GM12878 (cell line): ENCODE results near the gene LGALS9.

Experiments used
- CBFB ChIP-seq: IDR thresholded peaks from 2 replicates; pipeline ENCODE4 v1.6.1; 2016; ENCODE audit warnings: antibody characterized with exemption, low read depth
- CBX3 ChIP-seq: fragments of 200-600 bp; sonication (generic); IDR thresholded peaks from 2 replicates; pipeline ENCODE4 v1.6.1; 2016; ENCODE audit warnings: low read depth, borderline replicate concordance
- CTCF ChIP-seq, 3 experiments: IDR thresholded peaks in 2 of 3; conservative IDR thresholded peaks in 1 of 3; 2 replicates each; pipeline ENCODE4 v1.5.1; 2011; ENCODE audit warnings: low read depth in 3 of 3, low read length in 3 of 3, mild to moderate bottlenecking in 3 of 3, control low read depth in 2 of 3, moderate library complexity in 2 of 3, inconsistent platforms in 1 of 3, mixed read lengths in 1 of 3; ENCODE audit not compliant: control insufficient read depth in 2 of 3, insufficient read depth in 1 of 3; ENCODE audit errors: extremely low read depth in 1 of 3
- KDM1A ChIP-seq: fragments of 200-600 bp; sonication (generic); IDR thresholded peaks from 2 replicates; pipeline ENCODE4 v1.6.1; 2016; ENCODE audit warnings: borderline replicate concordance
- POLR2A ChIP-seq: IDR thresholded peaks from 2 replicates; pipeline ENCODE4 v1.6.1; 2011; ENCODE audit warnings: low read depth, mild to moderate bottlenecking, low read length
- TAF1 ChIP-seq: IDR thresholded peaks from 2 replicates; pipeline ENCODE4 v1.6.1; 2011; ENCODE audit warnings: mild to moderate bottlenecking, low read depth, low read length, borderline replicate concordance
- USF1 ChIP-seq: IDR thresholded peaks from 2 replicates; pipeline ENCODE4 v1.6.1; 2011; ENCODE audit warnings: borderline replicate concordance, low read depth, mild to moderate bottlenecking, moderate library complexity, mixed read lengths, low read length; ENCODE audit not compliant: insufficient read depth; ENCODE audit errors: extremely low read length
- ZSCAN29 ChIP-seq: fragments of 450-650 bp; IDR thresholded peaks from 2 replicates; pipeline ENCODE4 v1.6.1; 2017; ENCODE audit warnings: mild to moderate bottlenecking, moderate library complexity

GRCh38 chr17:27644586-27644985, 13.6 kb downstream of the LGALS9 start:
- TF ChIP-seq CBX3 (no peak), KDM1A (no peak), USF1 (no peak), ZSCAN29 (no peak), POLR2A (0 out of 2 replicates have a peak, but pooled peaks have one; percentile 0), CBFB (no peak), CTCF (IDR thresholded peaks at IDR 0.05 in 2 of 3, conservative IDR thresholded peaks at IDR 0.05 in 1 of 3; ENCODE audit: control insufficient read depth in 2 of 3, extremely low read depth in 1 of 3, insufficient read depth in 1 of 3, low read depth in 3 of 3, low read length in 3 of 3) (no peak), TAF1 (no peak)
